SJSA1 (cell line): ENCODE data around the gene PJA2. TPM values are rescaled to one million over a fixed set of nuclear protein-coding genes. Genes with fewer than 3 reads are reported as not detected.
"Not testable (repeated sequence)": the region's sequence is repeated elsewhere in the genome, so short reads cannot be mapped to it uniquely, and the experiment has no call there.

Experiments
- DNase-seq, 2 experiments: peaks; one replicate each; pipeline ENCODE4 v3.0.0-alpha.2; 2015 to 2020; ENCODE audit warnings: low spot score in 2 of 2, low read depth in 1 of 2
- H3K27ac ChIP-seq: fragments of 250-450 bp; sonication (Bioruptor Pico); 2 replicates; pipeline ENCODE4 v1.5.1; 2020; ENCODE audit warnings: mild to moderate bottlenecking, moderate library complexity
- H3K27me3 ChIP-seq: fragments of 250-450 bp; sonication (Bioruptor Pico); replicated peaks from 2 replicates; pipeline ENCODE4 v1.5.1; 2020; ENCODE audit warnings: mild to moderate bottlenecking, moderate library complexity
- H3K36me3 ChIP-seq: fragments of 250-450 bp; sonication (Bioruptor Pico); 2 replicates; pipeline ENCODE4 v1.5.1; 2020; ENCODE audit warnings: mild to moderate bottlenecking
- H3K4me1 ChIP-seq: fragments of 250-450 bp; sonication (Bioruptor Pico); replicated peaks from 2 replicates; pipeline ENCODE4 v1.6.1; 2021; ENCODE audit warnings: mild to moderate bottlenecking
- H3K4me3 ChIP-seq: fragments of 250-450 bp; sonication (Bioruptor Pico); 2 replicates; pipeline ENCODE4 v1.5.1; 2020; ENCODE audit warnings: mild to moderate bottlenecking
- H3K9me3 ChIP-seq: fragments of 250-450 bp; sonication (Bioruptor Pico); replicated peaks from 2 replicates; pipeline ENCODE4 v1.5.1; 2020; ENCODE audit warnings: mild to moderate bottlenecking
- total RNA-seq: library from RNA; depleted of rRNA; stranded (reverse); fragments of >200 nt; shearing (Covaris generic); gene quantifications from 2 replicates; pipeline ENCODE4 v1.2.3, GENCODE V29; 2014

The PJA2 gene
- total RNA-seq, 1 experiment from 2014 or later, result 160 TPM

DNA sequence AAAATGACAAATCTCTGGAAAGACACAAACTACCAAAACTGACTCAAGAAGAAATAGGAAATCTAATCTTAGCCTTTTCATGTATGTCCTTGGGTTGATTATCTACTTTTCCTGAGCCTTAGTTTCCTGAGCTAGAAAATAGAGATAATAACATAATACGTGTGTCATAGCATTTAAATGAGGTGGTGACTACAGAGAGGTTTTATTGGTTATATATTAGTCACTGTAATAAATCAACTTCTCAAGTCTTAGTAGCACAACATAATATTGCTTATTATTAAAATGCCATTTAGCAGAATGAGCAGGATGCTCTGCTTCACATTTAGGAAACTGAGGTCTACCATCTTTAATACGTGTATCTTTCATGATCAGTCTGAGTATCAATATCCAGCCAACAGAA, 7.1 kb upstream of the PJA2 start:
- DNase-seq, result no peak
- H3K4me3 ChIP-seq, result no peak overlapping the region

DNA sequence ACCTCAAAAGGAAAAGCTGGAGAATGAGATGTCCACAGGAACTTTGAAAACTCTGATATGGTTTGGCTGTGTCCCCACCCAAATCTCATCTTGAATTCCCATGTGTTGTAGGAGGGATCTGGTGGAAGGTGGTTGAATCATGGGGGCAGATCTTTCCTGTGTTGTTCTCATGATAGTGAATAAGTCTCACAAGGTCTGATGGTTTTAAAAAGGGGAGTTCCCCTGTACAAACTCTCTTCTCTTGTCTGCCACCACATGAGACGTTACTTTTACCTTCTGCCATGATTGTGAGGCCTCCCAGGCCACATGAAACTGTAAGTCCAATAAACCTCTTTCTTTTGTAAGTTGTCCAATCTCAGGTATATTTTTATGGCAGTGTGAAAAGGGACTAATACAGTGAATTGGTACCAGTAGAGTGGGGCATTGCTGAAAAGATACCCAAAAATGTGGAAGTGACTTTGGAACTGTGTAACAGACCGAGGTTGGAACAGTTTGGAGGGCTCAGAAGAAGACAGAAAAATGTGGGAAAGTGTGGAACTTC, 4.2 kb upstream of the PJA2 start:
- not testable (repeated sequence) for H3K36me3 ChIP-seq, H3K27me3 ChIP-seq, H3K4me3 ChIP-seq, H3K9me3 ChIP-seq, H3K27ac ChIP-seq, DNase-seq
- H3K4me1 ChIP-seq, result peaks cover 14% of the 10 kb centered on the region

More for the DNA sequence above, 7.1 kb upstream of the PJA2 start:
- Histone ChIP-seq H3K27ac (no peak overlapping the region), H3K27me3 (no peaks in the 10 kb centered on the region), H3K4me1 (peaks cover 2% of the 10 kb centered on the region), H3K36me3 (no peaks in the 10 kb centered on the region), H3K9me3 (no peaks in the 10 kb centered on the region)

DNA sequence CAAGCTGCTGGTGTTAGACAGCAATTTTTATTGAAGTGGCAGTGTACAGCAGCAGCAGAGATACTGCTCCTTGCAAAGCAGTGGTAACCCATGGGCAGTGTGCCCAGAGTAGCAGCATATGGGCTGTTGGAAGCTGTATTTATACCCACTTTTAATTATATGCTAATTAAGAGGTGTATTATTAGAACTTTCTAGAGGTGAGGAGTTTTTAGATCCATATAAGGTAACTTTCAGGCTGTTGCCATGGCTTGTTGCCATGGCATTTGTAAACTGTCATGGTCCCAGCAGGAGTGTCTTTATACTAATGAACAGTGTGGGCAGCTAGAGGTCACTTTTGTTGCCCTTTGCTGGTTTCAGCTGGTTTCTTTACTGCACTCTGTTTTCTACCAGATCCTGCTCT, 3.7 kb upstream of the PJA2 start:
- peaks cover 14% of the 10 kb centered on the region for H3K4me1 ChIP-seq
- H3K27ac ChIP-seq, result no peak overlapping the region
- H3K36me3 ChIP-seq, result peaks cover 11% of the 10 kb centered on the region
- DNase-seq, result no peak
- H3K27me3 ChIP-seq, result no peaks in the 10 kb centered on the region
- H3K9me3 ChIP-seq, result no peaks in the 10 kb centered on the region
- H3K4me3 ChIP-seq, result no peak overlapping the region

DNA sequence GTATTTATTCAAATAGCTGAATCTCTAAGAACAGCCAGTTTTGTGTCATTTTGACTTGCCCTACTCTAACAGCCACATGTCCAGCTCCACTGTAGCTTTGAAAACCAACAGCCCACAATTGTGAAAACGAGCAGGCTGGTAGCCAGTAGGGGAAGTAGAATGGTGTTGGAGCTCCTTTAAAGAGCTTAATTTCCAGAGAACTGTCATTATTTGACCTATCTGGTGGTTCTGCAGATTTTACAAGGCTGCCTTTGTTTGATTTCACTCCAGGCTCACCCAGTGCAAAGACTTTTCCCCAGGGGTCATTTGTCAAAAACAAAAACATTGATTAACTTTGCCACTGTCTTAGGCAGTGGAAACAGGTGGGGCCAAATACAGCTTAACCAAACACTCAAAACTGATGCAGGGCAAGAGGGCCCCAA, 3.2 kb upstream of the PJA2 start:
- no peaks in the 10 kb centered on the region for H3K9me3 ChIP-seq
- DNase-seq, result no peak
- no peaks in the 10 kb centered on the region for H3K27me3 ChIP-seq
- H3K27ac ChIP-seq, result no peak overlapping the region
- H3K4me3 ChIP-seq, result no peak overlapping the region
- H3K36me3 ChIP-seq, result peaks cover 11% of the 10 kb centered on the region
- peaks cover 14% of the 10 kb centered on the region for H3K4me1 ChIP-seq

DNA sequence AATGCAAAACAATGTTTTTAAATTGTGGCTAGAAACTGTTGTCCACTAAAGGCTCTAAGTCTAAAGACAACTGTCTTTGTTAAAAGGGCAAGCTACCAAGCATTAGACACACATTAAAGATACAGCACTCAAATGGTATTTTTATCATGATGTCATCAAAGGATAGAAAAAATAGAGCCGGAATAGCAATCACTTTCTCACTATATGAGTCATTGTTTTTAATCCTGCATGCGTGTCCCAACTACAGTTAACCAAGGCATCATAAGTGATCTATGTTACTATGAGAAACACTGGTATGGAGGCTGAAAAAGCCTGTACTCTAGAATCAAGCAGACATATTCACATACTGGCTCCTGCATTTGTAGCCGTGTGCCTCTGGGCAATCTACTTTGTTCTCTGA, 1.9 kb upstream of the PJA2 start:
- no peak overlapping the region for H3K4me3 ChIP-seq
- H3K27ac ChIP-seq, result peak overlapping the region; percentile 80
- H3K9me3 ChIP-seq, result no peaks in the 10 kb centered on the region
- H3K4me1 ChIP-seq, result peaks cover 22% of the 10 kb centered on the region
- no peaks in the 10 kb centered on the region for H3K27me3 ChIP-seq
- H3K36me3 ChIP-seq, result peaks cover 11% of the 10 kb centered on the region
- peak in 1 of 2 experiments; percentile 80 for DNase-seq

DNA sequence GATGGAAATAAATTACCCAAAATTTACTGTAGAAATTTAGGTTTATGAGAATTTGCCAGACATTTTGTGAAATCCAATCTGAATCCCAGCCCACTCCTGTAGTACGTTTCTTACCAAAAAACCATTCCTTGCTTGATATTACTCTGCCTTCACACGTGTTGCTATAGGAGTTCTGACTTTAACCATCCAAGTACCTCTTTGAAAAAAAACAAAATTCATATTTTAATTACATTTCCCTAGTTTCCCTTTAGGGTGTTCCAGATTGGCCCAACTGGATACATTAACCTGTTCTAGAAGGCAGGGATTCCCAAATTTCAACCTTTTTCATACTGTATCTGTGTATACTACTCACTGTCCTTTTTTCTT, 1.4 kb upstream of the PJA2 start:
- Histone ChIP-seq H3K4me3 (peak overlapping the region; percentile 72), H3K27ac (peak overlapping the region; percentile 80)

DNA sequence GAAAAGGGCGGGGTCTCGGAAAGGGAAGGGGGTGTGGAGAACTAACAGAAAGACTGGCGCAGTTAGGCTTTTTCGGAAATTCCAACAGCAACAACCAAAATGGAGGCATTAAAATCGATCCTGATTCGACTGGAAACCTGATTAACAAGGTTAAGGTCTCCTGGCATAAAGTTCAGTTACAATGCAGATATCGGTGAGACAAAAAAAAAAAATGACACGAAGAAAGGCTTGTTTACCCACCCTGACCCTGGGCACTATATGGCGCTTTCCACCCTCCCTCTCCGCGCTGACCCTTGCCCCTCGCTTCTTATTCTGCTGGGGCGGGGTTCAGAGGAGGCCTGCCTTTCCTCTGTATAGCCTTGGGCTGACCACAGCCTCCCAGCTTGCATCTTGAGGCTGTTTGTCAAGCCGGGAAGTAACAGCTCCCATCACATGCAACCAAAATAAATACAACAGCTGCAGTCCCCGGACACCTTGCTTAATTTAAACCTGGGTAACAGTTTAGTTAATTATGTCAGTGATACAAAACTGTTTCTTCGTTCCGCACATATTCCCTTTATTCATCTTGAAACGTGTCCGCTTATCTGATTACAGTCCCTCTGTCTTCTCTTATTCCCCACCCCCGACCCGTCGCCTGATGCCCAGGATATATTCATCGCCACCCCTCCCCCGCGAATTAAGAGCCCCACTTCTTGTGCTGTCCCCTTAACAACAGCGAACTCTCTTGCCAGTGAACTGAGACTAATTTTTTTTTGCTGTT, 795 bp upstream of the PJA2 start:
- Histone ChIP-seq H3K36me3 (peaks cover 11% of the 10 kb centered on the region), H3K27me3 (no peaks in the 10 kb centered on the region), H3K4me3 (peak overlapping the region; percentile 72), H3K9me3 (no peaks in the 10 kb centered on the region), H3K27ac (peak overlapping the region; percentile 80), H3K4me1 (peaks cover 30% of the 10 kb centered on the region)
- DNase-seq, result peak; percentile 85 to 94

More for the DNA sequence above, 1.4 kb upstream of the PJA2 start:
- H3K4me1 ChIP-seq, result peaks cover 25% of the 10 kb centered on the region
- H3K36me3 ChIP-seq, result peaks cover 11% of the 10 kb centered on the region
- no peaks in the 10 kb centered on the region for H3K9me3 ChIP-seq
- no peaks in the 10 kb centered on the region for H3K27me3 ChIP-seq
- DNase-seq, result no peak

DNA sequence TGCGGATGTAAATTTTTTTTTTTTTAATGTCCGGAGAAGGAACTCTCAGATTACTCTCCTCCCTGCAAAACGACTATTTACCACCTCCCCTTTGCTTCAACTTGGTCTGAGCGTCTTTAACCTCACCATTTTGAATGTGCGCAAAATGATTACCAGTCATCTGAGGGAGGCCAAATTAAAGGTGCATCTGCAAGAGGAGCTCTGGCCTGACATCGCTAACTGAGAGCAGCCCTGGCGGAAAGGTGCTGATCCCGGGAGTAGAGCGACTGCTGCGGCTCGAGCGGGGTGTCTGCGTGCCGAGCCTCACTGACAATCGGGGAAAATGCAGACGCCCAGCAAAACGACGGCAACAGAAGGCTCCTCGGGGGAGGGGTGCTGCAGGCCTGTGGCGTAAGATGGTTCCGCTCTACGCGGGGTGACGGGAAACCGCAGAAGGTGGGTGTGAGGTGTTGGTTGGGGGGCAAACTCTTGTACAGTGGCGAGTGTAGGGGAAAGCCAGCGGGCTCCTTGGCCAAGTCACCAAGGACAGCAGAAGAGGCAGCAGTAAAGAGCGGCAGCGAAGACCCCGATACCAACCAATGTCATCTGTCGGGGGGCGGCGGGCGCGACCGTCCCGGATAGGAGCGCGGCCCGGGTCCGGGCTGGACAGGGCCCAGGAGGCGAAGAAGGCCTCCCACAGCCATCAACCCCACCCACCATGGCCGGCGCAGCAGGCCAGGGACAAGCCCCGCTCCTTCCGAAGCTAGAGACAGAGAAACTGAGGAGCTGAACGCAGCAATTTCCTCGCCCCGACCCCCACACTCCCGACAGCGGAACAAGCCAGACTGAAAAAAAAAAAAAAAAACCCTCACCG, 557 bp downstream of the PJA2 start:
- no peaks in the 10 kb centered on the region for H3K9me3 ChIP-seq
- peak overlapping the region; percentile 81 for H3K27ac ChIP-seq
- peaks cover 35% of the 10 kb centered on the region for H3K4me1 ChIP-seq
- peak overlapping the region; percentile 72 for H3K4me3 ChIP-seq
- H3K27me3 ChIP-seq, result no peaks in the 10 kb centered on the region
- DNase-seq, result peak in 1 of 2 experiments; percentile 86
- H3K36me3 ChIP-seq, result peaks cover 19% of the 10 kb centered on the region

DNA sequence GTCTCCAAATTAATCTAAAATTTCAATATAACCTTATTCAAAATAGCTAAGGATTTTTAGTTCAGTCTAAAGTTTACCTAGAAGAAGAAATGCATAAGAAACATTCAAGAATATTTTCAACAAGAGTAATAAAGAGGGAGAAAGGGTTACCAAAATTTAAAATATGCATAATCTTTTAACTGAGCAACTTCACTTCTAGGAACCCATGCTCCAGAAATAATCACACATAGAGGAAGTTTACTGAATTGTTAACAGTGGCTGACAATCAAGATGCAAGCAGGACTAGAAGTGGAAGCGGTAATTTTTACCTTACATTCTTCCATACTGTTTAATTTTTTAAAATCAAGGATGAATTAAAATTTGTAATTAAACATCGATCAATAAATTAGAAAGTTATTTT, 1.9 kb downstream of the PJA2 start:
- H3K4me3 ChIP-seq, result peak overlapping the region; percentile 72
- peaks cover 35% of the 10 kb centered on the region for H3K4me1 ChIP-seq
- H3K27me3 ChIP-seq, result no peaks in the 10 kb centered on the region
- H3K36me3 ChIP-seq, result peaks cover 25% of the 10 kb centered on the region
- DNase-seq, result peak in 1 of 2 experiments; percentile 35
- H3K9me3 ChIP-seq, result no peaks in the 10 kb centered on the region
- H3K27ac ChIP-seq, result peak overlapping the region; percentile 81

DNA sequence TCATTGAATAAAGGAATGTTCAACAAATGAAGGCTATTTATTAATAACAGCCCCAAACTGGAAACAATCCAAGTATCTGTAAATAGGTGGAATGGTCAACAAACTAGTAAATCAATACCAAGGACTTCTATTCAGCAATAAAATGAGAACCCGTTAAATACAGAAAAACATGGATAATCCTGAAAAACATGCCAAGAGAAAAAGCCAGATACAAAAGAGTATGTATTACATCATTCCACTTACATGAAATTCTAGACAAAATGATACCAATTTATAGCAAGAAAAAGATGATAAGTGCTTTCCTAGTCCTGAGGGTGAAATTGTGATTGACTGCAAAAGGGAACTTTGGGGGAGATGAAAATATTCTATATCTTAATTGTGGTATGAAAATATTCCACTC, 3.1 kb downstream of the PJA2 start:
- Histone ChIP-seq H3K4me1 (peaks cover 31% of the 10 kb centered on the region), H3K4me3 (peak overlapping the region; percentile 72; the same call in 1 of the 2 replicates), H3K36me3 (peaks cover 25% of the 10 kb centered on the region), H3K9me3 (no peaks in the 10 kb centered on the region), H3K27me3 (no peaks in the 10 kb centered on the region), H3K27ac (peak overlapping the region; percentile 81)
- peak in 1 of 2 experiments; percentile 34 for DNase-seq

DNA sequence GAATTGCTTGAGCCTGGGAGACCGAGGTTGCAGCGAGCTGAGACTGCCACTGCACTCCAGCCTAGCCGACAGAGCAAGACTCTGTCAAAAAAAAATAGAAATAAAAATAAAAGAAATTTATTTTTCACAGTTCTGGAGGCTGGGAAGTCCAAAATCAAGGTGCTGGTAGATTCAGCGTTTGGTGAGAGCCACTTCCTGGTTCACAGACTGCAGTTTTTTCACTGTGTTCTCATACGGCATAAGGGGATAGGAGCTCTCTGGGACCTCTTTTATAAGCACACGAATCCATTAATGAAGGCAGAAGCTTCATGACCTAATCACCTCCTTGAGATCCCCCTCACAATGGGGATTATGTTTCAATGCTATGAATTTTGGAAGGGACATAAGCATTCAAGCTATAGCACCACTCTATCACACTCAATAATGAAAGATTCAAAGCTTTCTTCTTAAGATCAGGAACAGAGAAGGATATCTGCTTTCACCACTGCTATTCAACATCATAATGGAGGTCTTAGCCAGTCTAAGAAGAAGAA, 5.3 kb downstream of the PJA2 start:
- DNase-seq, result no peak
- H3K27me3 ChIP-seq, result no peaks in the 10 kb centered on the region
- no peak overlapping the region for H3K4me3 ChIP-seq
- peaks cover 21% of the 10 kb centered on the region for H3K4me1 ChIP-seq
- H3K36me3 ChIP-seq, result peaks cover 33% of the 10 kb centered on the region
- no peak overlapping the region for H3K27ac ChIP-seq
- no peaks in the 10 kb centered on the region for H3K9me3 ChIP-seq

DNA sequence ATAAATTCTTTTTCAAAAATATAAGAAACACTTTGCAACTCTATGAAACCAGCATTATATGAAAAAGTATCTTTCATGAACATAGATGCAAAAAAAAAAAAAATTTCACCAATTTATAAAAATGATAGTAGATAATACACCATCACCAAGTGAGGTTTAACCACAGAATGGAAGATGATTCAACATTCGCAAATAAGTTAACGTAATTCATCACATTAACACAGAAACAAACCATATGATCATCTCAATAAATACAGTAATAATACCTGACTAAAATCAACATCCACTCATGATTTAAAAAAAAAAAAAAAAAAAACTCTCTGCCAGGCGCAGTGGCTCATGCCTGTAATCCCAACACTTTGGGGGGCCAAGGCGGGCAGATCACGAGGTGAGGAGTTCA, 6.3 kb downstream of the PJA2 start:
- Histone ChIP-seq H3K9me3 (no peaks in the 10 kb centered on the region), H3K36me3 (peaks cover 27% of the 10 kb centered on the region), H3K4me1 (peaks cover 21% of the 10 kb centered on the region), H3K4me3 (no peak overlapping the region), H3K27me3 (no peaks in the 10 kb centered on the region), H3K27ac (no peak overlapping the region)
- DNase-seq, result no peak

DNA sequence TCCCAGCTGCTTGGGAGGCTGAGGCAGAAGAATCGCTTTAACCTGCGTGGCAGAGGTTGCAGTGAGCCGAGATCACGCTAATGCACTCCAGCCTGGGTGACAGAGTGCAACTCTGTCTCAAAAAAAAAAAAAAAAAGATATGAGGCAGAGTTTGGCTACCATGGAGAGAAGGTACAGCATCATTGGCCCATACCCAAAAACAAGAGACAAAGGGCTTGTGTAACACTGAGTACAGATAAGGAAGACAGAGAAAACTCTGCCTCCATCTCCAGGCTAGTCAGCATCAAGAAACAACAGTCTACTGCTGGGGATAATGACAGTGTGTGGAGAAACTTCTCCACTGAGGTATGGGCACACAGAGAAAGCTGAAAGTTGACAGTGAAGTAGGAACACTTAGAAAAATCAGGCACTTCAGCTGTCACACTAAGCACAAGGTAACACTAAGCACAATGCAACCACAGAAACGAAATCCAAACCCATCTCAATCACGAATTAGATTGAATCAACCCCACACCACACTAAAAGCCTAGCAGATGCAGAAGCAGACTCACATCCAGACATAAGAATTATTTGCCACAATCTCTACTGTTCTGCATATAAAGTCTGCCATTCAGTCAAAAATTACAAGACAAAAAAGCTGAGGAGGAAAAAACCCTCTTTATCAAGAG, 10.5 kb downstream of the PJA2 start:
- peaks cover 24% of the 10 kb centered on the region for H3K36me3 ChIP-seq
- H3K27ac ChIP-seq, result no peak overlapping the region
- no peaks in the 10 kb centered on the region for H3K27me3 ChIP-seq
- no peak overlapping the region for H3K4me3 ChIP-seq
- peaks cover 10% of the 10 kb centered on the region for H3K4me1 ChIP-seq
- no peaks in the 10 kb centered on the region for H3K9me3 ChIP-seq
- no peak for DNase-seq
